T47D (cell line): ENCODE measurements around the gene SLC66A3.
A peak's percentile ranks its signal among the peaks of the same experiment; 100 is the strongest.

Experiments
- DNase-seq, 2 experiments: peaks; one replicate each; pipeline versions ENCODE4 v3.0.0 to v3.0.0-alpha.2; 2011 to 2012; ENCODE audit warnings: low read depth in 1 of 2, low spot score in 1 of 2
- JUND ChIP-seq: IDR thresholded peaks from 2 replicates; pipeline ENCODE4 v1.6.1; 2012; ENCODE audit warnings: low read depth
- in situ Hi-C: cut with HindIII; loops from 2 replicates; pipeline ENCODE4 v1.10.0; 2016; ENCODE audit warnings: low sequenced_read_pairs, low pct_unique_long_range_greater_than_20kb

The SLC66A3 gene

DNA sequence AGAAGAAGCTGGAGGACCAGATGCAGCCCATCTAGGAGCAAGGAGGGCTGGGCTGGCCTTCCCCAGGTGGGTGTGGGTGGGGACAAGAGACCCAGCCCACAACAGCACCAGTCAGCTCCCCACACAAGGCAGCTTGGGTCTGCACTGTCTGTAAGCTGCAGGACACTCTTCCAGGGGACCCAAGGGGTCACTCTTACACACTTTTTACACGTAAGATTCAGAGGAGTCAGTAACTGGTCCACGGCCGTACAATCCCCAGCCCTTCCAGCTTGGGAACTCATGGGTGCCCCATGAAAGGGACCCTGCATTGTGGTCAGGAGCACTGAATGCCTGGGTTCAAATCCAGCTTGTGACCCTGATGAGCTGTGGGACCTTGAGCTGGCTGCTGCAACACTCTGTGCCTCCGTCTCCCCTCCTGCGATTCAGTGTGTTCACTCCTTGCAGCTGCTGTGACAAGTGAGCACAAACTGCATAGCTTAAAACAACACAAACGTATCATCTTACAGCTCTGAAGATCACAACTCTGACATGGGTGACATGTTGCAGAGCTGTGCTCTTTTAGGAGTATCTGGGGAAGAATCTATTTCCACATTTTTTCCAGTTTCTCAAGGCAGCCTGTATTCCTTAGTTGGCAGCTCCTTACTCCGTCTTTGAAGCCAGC lies 11.1 kb upstream of the SLC66A3 start:
- TF ChIP-seq JUND, result no peak
- in situ Hi-C loops, result no loop called here
- DNase-seq, result no peak

DNA sequence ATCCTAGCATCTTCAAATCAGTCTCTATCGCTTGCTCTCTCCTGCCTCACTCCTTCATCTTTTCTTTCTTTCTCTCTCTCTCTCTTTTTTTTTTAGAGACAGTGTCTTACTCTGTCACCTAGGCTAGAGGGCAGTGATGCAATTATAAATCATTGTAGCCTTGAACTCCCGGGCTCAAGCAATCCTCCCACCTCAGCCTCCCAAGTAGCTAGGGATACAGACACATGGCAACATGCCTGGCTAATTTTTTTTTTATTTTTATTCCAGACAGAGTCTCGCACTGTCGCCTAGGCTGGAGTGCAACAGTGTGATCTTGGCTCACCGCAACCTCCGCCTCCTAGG lies 10.6 kb upstream of the SLC66A3 start:
- TF ChIP-seq JUND, result no peak
- in situ Hi-C loops, result no loop called here
- no peak for DNase-seq

DNA sequence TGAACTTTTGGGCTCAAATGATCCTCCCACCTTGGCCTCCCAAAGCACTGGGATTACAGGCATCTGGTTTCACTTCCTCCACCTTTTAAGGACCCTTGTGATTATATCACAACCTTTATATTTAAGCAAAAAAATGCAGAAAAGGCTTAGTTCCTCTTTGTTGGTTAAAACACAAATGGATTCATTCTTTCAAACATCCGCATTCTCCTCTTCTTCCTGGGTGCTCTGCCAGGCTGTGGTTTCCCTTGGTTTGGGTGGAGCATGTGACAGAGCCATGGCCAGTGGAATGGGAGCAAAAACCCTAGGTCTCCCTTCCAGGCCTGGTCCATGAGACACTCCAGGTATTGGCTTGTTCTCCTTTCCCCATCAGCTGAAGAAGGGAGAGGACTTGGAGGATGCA lies 9.9 kb upstream of the SLC66A3 start:
- no peak for TF ChIP-seq JUND
- no peak for DNase-seq
- in situ Hi-C loops, result no loop called here

DNA sequence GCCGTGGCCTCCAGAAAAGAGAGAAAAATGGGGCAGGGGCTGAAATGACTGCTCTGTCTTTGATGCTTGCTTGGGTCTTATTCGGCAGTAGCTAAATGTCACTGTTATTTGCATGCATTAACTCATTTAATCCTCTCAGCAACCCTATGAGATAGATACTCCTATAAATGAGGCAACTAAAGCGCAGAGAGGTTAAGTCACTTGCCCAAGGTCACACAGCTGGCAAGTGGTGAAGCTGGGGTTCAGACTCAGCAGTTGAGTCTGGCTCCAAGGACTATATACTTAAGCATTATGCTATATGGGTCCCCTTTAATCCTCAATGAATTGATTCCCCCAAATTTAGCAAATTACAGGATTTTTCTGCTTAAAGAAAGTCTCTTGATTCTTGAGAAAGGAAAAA lies 9.2 kb upstream of the SLC66A3 start:
- DNase-seq, result no peak
- no peak for TF ChIP-seq JUND
- in situ Hi-C loops, result no loop called here

DNA sequence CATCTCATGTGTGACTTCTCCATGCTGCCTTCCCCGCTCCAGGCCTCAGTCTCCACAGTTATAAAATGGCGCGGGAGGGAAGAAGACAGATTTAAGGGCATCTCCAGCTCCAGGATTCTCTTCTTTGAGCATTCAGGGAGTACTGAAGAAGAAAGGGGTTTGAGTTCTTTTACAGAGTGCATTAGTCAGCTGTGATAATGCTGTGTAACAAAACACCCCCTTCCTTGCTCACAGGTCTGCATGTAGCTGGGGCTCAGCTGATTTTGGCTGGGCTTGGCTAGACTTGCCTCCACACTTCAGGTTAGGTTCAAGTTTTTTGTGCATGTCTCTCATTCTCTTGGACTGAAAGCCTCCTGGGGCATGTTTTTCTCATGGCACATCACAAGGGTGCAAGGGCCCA lies 8.0 kb upstream of the SLC66A3 start:
- no peak for DNase-seq
- in situ Hi-C loops, result no loop called here
- no peak for TF ChIP-seq JUND

DNA sequence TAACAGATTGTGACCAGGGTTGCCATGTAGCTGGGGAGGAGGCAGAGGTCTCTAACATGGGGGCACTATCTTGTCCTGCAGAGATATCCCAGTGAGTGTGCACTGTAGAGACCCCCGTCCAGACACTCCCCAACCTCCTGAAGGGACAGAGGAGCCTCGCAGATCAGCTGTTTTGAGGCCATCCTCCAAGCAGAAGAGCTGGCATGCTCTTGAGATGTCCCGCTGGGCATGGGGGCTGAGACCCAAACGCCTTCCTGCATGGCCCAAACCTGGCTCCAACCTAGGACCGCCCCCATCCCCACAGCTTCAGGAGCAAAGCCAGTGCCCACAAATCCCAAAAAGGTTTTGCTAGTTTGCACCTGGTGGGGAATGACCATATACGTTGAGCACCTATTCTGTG lies 2.7 kb upstream of the SLC66A3 start:
- no peak for DNase-seq
- no peak for TF ChIP-seq JUND
- in situ Hi-C loops, result no loop called here

DNA sequence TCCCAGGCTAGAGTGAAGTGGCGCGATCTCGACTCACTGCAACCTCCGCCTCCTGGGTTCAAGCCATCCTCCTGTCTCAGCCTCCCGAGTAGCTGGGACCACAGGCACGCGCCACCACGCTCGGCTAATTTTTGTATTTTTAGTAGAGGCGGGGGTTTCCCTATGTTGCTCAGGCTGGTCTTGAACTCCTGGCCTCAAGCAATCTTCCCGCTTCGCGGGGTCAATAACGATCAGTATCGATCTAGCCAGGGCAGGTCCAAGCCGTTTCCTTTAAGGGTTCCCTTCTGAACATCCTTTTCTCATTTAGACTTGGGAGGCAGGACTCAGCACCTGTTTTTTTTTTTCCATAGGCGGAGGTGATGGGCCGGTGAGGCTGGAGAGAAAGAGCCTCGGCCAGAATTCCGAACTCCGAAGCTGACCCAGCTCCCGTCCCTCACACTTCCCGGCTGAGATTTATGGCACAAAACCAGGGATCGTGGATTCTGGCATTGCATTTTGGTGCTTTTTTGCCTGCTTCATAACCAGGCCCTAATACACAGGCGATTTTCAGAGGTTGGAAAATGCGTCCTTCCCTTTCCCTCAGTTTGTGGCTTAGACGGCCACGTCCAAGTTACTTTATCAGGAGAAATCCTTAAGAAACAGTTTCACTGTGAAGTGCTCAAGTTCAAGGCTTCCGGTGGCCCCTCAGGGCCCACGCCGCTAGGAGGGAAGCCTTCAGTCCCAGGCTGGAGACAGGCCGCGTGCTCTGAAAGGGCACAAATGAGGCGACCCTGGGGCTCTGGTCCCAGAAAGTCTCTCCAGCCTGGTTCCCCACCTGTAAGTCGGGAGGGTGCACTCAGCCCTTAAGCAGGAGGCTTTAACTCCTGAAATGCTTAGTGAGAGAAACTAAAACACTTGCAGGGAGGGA lies 998 bp upstream of the SLC66A3 start:
- in situ Hi-C loops, result no loop called here
- TF ChIP-seq JUND, result no peak
- DNase-seq, result no peak

DNA sequence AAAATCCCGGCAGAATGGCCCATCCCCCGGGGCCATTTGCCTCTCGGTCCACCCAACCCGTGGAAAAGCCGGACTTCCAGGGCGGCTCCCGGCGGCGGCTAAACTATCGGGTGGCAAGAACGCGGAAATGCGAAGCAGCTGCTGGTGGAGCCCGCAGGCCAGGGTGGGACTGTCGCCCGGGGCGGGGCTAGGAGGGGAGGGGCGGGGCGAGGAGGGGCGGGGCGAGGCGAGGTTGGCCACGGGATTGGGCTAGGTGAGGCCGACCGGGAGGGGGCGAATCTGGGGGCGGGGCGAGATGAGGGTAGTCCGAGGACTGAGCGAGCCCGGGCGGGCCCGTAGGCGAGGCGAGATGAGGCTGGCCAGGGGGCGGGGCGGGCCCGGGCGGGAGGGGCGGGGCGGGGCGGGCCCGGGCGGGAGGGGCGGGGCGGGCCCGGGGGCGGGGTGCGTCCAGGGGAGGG lies 315 bp upstream of the SLC66A3 start:
- in situ Hi-C loops, result no loop called here
- DNase-seq, result peak; percentile 92 to 95
- no peak for TF ChIP-seq JUND

DNA sequence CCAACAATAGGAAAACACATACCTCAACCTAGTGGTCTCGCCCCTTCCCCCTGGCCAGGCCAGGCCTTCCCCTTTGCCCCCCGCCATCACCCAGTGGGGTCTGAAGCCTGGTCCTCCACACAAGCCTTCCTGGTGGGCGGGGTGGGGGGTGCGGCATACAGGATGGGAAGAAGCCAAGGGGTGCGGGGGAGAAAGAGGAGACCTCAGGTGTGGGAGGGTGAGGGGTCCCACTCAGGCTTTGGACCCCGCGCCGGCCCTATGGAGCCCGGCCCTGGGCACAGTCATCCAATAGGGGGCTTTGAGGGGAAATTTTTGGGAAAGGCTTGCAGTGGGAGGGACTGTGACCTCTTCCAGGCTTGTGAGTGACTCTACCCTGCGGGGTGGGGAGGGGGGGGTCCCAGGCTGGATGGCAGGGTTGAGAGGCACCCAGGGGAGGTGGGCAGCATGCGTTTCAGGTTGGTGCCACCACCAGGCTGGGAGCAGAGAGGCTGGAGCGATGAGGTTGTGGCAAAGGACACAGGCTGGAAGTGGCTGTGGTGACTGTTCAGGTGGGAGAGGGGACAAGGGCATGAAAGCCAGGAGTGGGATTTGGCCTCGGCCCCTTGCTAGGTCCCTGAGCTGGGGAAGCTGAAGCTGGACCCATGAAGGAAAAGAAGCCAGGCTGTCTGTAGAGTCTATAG lies 1.3 kb downstream of the SLC66A3 start:
- TF ChIP-seq JUND, result no peak
- in situ Hi-C loops, result no loop called here
- DNase-seq, result no peak

DNA sequence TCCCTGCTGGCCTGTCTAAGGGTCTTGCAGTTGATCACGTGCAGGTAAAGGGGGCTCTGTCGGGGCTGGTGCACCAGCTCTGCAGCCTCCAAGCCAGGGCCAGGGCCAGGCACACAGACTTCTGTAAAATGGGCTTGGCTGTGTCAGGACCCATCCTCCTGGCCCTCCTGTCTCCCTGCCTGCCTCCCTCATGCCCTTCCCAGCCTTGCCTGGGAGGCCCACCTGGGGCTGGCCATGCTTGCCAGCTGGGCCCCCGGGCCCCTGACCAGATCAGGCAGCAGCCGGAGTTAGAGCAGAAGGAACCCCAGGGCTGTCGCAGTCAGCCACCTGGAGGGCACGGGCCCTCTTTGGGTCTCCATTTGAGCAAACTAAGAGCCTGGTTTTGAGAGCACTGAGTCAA lies 2.0 kb downstream of the SLC66A3 start:
- in situ Hi-C loops, result no loop called here
- no peak for DNase-seq
- no peak for TF ChIP-seq JUND

DNA sequence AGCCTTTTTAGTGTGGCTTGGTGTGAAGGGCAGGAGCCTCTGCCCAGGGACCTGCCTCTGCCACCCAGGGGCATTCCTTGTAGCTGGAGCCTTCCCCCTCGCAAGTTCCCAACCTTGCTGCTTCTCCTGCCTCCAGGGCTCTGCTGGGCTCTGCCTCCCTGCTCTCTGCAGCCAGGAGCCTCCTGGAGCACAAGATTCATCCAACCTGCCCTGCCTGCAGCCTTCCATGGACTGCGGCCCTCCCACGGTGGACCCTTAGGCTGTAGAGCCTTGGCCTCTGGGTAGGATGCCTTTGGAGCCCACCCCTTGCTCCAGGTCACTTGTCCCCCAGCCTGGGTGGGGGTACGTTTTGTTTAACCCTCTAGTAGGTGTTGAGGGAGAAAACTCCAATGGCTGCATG lies 2.5 kb downstream of the SLC66A3 start:
- TF ChIP-seq JUND, result no peak
- no peak for DNase-seq
- in situ Hi-C loops, result no loop called here

DNA sequence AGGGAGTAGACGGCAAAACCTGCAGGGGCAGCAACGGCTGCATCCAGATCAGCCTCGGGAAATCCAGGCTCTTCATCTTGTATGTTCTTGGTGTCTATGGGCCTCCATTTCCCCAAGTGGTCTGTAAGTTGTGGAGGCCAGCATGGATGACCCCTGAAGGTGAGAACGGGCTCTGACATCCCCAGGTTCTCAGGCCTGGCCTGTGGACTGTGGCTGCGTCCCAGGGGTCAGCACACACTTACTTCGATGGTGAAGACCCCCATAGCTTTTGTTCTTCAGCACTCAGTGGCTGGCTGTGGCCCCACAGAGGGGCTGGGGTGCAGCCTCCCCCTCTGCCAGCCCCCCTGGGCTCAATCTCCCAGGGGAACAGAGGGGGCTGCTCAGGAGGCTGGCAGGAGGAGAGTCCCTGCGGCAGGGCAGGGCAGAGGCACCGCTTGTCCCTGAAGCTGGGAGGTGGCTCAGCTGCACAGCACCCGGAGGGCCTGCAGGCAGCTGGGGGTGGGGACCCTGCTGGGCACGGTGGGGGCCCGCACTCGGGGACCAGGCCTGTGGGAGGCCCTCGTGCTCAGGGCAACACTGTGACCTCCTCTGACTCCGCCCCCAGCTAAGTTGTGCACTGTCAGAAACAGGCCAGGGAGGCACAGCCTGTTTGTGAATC lies 3.8 kb downstream of the SLC66A3 start:
- no peak for DNase-seq
- TF ChIP-seq JUND, result no peak
- in situ Hi-C loops, result no loop called here
